HepG2 (cell line): ENCODE results near the gene OGFR. TPM values are rescaled to one million over a fixed set of nuclear protein-coding genes. Genes with fewer than 3 reads are reported as not detected.

Experiments
- ARNTL ChIP-seq: sonication (generic); formaldehyde crosslinking; IDR thresholded peaks from 2 replicates; pipeline ENCODE4 v1.4.0; 2020; ENCODE audit warnings: mild to moderate bottlenecking, missing genetic modification reagents
- BCL6 ChIP-seq: IDR thresholded peaks from 2 replicates; pipeline ENCODE4 v1.6.1; 2016; ENCODE audit warnings: missing genetic modification reagents, missing compliant biosample characterization
- BHLHE40 ChIP-seq: IDR thresholded peaks from 2 replicates; pipeline ENCODE4 v1.6.1; 2011; ENCODE audit warnings: low read length, improper control_type of control experiment
- BRCA1 ChIP-seq: sonication (generic); formaldehyde crosslinking; IDR thresholded peaks from 2 replicates; pipeline ENCODE4 v1.4.0; 2020; ENCODE audit warnings: missing genetic modification reagents
- CEBPB ChIP-seq: IDR thresholded peaks from 2 replicates; pipeline ENCODE4 v1.6.1; 2011; ENCODE audit warnings: low read depth, low read length, improper control_type of control experiment, borderline replicate concordance
- KDM1A ChIP-seq: IDR thresholded peaks from 2 replicates; pipeline ENCODE4 v1.6.1; 2016; ENCODE audit warnings: missing compliant biosample characterization
- KLF12 ChIP-seq: sonication (generic); formaldehyde crosslinking; IDR thresholded peaks from 2 replicates; pipeline ENCODE4 v1.4.0; 2020; ENCODE audit warnings: missing genetic modification reagents, borderline replicate concordance
- KLF15 ChIP-seq: sonication (generic); formaldehyde crosslinking; IDR thresholded peaks from 2 replicates; pipeline ENCODE4 v1.8.1; 2023; ENCODE audit warnings: borderline replicate concordance, mild to moderate bottlenecking, inconsistent platforms, missing genetic modification reagents, mixed read lengths
- NAIF1 ChIP-seq: sonication (generic); formaldehyde crosslinking; IDR thresholded peaks from 2 replicates; pipeline ENCODE4 v1.5.0; 2020; ENCODE audit warnings: mild to moderate bottlenecking, missing genetic modification reagents, borderline replicate concordance
- ONECUT2 ChIP-seq: sonication (generic); formaldehyde crosslinking; IDR thresholded peaks from 2 replicates; pipeline ENCODE4 v1.4.0; 2020; ENCODE audit warnings: missing genetic modification reagents
- PLRG1 ChIP-seq: fragments of 450-650 bp; conservative IDR thresholded peaks from 2 replicates; pipeline ENCODE4 v1.6.1; 2016
- PTBP1 ChIP-seq: fragments of 200-400 bp; formaldehyde crosslinking; IDR thresholded peaks from 2 replicates; pipeline ENCODE4 v1.6.1; 2018; ENCODE audit warnings: low read length, low read depth; ENCODE audit not compliant: poor library complexity, severe bottlenecking
- SMAD1 ChIP-seq: sonication (generic); formaldehyde crosslinking; IDR thresholded peaks from 2 replicates; pipeline ENCODE4 v1.4.0; 2020; ENCODE audit warnings: missing genetic modification reagents, low read depth, mild to moderate bottlenecking, borderline replicate concordance
- ZNF296 ChIP-seq: sonication (generic); formaldehyde crosslinking; conservative IDR thresholded peaks from 2 replicates; pipeline ENCODE4 v1.5.0; 2020; ENCODE audit warnings: mild to moderate bottlenecking, missing genetic modification reagents
- ZNF749 ChIP-seq: sonication (generic); formaldehyde crosslinking; IDR thresholded peaks from 2 replicates; pipeline ENCODE4 v1.8.0; 2022; ENCODE audit warnings: mild to moderate bottlenecking, missing genetic modification reagents, moderate library complexity, borderline replicate concordance
- ZNF83 ChIP-seq: sonication (generic); formaldehyde crosslinking; IDR thresholded peaks from 2 replicates; pipeline ENCODE4 v1.4.0; 2020; ENCODE audit warnings: missing genetic modification reagents, mild to moderate bottlenecking, borderline replicate concordance
- ZNF850 ChIP-seq: sonication (generic); formaldehyde crosslinking; conservative IDR thresholded peaks from 2 replicates; pipeline ENCODE4 v1.9.0; 2021; ENCODE audit warnings: mild to moderate bottlenecking, missing genetic modification reagents
- polyA plus RNA-seq, 8 experiments: library from polyadenylated mRNA; depleted of rRNA in 3 of 8; stranded (reverse) in 7 of 8; unstranded in 1 of 8; fragments of >200 nt; fragmentation: Illumina TruSeq in 4 of 8; extraction: Trizol in 4 of 8; gene quantifications; 2 replicates each; pipeline versions ENCODE4 v1.2.1 to v1.2.3, GENCODE V29; 2011 to 2016; ENCODE audit warnings: low read depth in 4 of 8, missing spikeins in 1 of 8, mixed read lengths in 1 of 8; ENCODE audit not compliant: insufficient read depth in 1 of 8
- total RNA-seq, 5 experiments: library from RNA; depleted of rRNA; stranded (reverse); fragments of >200 nt; fragmentation: Illumina TruSeq; extraction: Trizol; gene quantifications; 2 replicates each; pipeline ENCODE4 v1.2.3, GENCODE V29; 2016; ENCODE audit warnings: low read depth in 1 of 5
- TF ChIP-seq, protein P1 (sequence below): sonication (generic); formaldehyde crosslinking; IDR thresholded peaks from 2 replicates; pipeline ENCODE4 v1.4.0; 2020; ENCODE audit warnings: mild to moderate bottlenecking, low read depth, missing genetic modification reagents
- TF ChIP-seq, protein P2 (sequence below): sonication (generic); formaldehyde crosslinking; IDR thresholded peaks from 2 replicates; pipeline ENCODE4 v1.9.0; 2021; ENCODE audit warnings: missing genetic modification reagents, borderline replicate concordance
- TF ChIP-seq, protein P3 (sequence below): sonication (generic); formaldehyde crosslinking; IDR thresholded peaks from 2 replicates; pipeline ENCODE4 v1.5.1; 2020; ENCODE audit warnings: mild to moderate bottlenecking, missing genetic modification reagents, moderate library complexity
- TF ChIP-seq, protein P4 (sequence below): sonication (generic); formaldehyde crosslinking; IDR thresholded peaks from 2 replicates; pipeline ENCODE4 v1.5.0; 2020; ENCODE audit warnings: missing genetic modification reagents, mild to moderate bottlenecking, borderline replicate concordance
- TF ChIP-seq, protein P5 (sequence below): sonication (generic); formaldehyde crosslinking; IDR thresholded peaks from 2 replicates; pipeline ENCODE4 v1.5.0; 2020; ENCODE audit warnings: mild to moderate bottlenecking, missing genetic modification reagents

The OGFR gene
- total and polyA plus RNA-seq, 2 of the 13 experiments (the other 11 are each of a cell fraction or from before 2014, with no cell fraction given), result 47.7 to 81.8 TPM

DNA sequence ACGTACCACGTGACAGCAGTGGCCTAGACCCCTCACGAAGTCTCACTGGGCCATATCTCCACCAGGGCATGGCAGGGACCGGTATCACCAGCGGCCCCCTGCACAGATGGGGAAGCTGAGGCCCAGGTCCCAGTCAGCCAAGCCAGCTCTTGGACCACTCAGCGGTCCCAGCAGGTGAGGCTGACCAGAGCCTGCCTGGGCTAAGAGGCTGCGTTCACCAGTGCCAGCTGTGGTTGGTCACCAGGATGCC lies 11.0 kb upstream of the OGFR start (continued):
- no peak for TF ChIP-seq ZNF749 (CRISPR knock-in tag)
- TF ChIP-seq, protein P1, sequence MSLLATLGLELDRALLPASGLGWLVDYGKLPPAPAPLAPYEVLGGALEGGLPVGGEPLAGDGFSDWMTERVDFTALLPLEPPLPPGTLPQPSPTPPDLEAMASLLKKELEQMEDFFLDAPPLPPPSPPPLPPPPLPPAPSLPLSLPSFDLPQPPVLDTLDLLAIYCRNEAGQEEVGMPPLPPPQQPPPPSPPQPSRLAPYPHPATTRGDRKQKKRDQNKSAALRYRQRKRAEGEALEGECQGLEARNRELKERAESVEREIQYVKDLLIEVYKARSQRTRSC, result no peak
- TF ChIP-seq, protein P2, sequence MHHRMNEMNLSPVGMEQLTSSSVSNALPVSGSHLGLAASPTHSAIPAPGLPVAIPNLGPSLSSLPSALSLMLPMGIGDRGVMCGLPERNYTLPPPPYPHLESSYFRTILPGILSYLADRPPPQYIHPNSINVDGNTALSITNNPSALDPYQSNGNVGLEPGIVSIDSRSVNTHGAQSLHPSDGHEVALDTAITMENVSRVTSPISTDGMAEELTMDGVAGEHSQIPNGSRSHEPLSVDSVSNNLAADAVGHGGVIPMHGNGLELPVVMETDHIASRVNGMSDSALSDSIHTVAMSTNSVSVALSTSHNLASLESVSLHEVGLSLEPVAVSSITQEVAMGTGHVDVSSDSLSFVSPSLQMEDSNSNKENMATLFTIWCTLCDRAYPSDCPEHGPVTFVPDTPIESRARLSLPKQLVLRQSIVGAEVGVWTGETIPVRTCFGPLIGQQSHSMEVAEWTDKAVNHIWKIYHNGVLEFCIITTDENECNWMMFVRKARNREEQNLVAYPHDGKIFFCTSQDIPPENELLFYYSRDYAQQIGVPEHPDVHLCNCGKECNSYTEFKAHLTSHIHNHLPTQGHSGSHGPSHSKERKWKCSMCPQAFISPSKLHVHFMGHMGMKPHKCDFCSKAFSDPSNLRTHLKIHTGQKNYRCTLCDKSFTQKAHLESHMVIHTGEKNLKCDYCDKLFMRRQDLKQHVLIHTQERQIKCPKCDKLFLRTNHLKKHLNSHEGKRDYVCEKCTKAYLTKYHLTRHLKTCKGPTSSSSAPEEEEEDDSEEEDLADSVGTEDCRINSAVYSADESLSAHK (CRISPR knock-in tag), result no peak
- no peak for TF ChIP-seq BCL6
- no peak for TF ChIP-seq ZNF850 (CRISPR knock-in tag)
- TF ChIP-seq SMAD1, result no peak
- TF ChIP-seq NAIF1 (CRISPR knock-in tag), result no peak
- TF ChIP-seq ZNF83 (CRISPR knock-in tag), result no peak
- TF ChIP-seq ONECUT2 (CRISPR knock-in tag), result 0 out of 2 replicates have a peak, but pooled peaks have one; percentile 19
- no peak for TF ChIP-seq BHLHE40
- TF ChIP-seq KLF12 (CRISPR knock-in tag), result 0 out of 2 replicates have a peak, but pooled peaks have one; percentile 16
- TF ChIP-seq PLRG1, result no peak
- TF ChIP-seq, protein P3, sequence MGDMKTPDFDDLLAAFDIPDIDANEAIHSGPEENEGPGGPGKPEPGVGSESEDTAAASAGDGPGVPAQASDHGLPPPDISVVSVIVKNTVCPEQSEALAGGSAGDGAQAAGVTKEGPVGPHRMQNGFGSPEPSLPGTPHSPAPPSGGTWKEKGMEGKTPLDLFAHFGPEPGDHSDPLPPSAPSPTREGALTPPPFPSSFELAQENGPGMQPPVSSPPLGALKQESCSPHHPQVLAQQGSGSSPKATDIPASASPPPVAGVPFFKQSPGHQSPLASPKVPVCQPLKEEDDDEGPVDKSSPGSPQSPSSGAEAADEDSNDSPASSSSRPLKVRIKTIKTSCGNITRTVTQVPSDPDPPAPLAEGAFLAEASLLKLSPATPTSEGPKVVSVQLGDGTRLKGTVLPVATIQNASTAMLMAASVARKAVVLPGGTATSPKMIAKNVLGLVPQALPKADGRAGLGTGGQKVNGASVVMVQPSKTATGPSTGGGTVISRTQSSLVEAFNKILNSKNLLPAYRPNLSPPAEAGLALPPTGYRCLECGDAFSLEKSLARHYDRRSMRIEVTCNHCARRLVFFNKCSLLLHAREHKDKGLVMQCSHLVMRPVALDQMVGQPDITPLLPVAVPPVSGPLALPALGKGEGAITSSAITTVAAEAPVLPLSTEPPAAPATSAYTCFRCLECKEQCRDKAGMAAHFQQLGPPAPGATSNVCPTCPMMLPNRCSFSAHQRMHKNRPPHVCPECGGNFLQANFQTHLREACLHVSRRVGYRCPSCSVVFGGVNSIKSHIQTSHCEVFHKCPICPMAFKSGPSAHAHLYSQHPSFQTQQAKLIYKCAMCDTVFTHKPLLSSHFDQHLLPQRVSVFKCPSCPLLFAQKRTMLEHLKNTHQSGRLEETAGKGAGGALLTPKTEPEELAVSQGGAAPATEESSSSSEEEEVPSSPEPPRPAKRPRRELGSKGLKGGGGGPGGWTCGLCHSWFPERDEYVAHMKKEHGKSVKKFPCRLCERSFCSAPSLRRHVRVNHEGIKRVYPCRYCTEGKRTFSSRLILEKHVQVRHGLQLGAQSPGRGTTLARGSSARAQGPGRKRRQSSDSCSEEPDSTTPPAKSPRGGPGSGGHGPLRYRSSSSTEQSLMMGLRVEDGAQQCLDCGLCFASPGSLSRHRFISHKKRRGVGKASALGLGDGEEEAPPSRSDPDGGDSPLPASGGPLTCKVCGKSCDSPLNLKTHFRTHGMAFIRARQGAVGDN (CRISPR knock-in tag), result no peak; the same call in 1 of the 2 replicates
- TF ChIP-seq, protein P4, sequence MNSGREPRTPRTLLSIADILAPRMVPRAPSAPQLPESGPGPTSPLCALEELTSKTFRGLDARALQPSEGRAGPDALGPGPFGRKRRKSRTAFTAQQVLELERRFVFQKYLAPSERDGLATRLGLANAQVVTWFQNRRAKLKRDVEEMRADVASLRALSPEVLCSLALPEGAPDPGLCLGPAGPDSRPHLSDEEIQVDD (CRISPR knock-in tag), result peak; percentile 80; the same call in 1 of the 2 replicates
- TF ChIP-seq KLF15 (CRISPR knock-in tag), result no peak
- TF ChIP-seq BRCA1 (CRISPR knock-in tag), result no peak
- no peak for TF ChIP-seq ARNTL (CRISPR knock-in tag)
- TF ChIP-seq, protein P5, sequence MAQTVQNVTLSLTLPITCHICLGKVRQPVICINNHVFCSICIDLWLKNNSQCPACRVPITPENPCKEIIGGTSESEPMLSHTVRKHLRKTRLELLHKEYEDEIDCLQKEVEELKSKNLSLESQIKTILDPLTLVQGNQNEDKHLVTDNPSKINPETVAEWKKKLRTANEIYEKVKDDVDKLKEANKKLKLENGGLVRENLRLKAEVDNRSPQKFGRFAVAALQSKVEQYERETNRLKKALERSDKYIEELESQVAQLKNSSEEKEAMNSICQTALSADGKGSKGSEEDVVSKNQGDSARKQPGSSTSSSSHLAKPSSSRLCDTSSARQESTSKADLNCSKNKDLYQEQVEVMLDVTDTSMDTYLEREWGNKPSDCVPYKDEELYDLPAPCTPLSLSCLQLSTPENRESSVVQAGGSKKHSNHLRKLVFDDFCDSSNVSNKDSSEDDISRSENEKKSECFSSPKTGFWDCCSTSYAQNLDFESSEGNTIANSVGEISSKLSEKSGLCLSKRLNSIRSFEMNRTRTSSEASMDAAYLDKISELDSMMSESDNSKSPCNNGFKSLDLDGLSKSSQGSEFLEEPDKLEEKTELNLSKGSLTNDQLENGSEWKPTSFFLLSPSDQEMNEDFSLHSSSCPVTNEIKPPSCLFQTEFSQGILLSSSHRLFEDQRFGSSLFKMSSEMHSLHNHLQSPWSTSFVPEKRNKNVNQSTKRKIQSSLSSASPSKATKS, result no peak
- peak; percentile 93 for TF ChIP-seq PTBP1
- TF ChIP-seq CEBPB, result no peak
- TF ChIP-seq ZNF296 (CRISPR knock-in tag), result no peak
- no peak for TF ChIP-seq KDM1A (CRISPR knock-in tag)
